Upper lobe of right lung (tissue), 1 donor: Measurements from ENCODE around the gene SFMBT2. TPM values are rescaled to one million over a fixed set of nuclear protein-coding genes. Genes with fewer than 3 reads are reported as not detected.

Experiments used
- ATAC-seq: fragments of 200-7000 bp; cut with Tn5 transposase; one replicate; pipeline ENCODE4 v1.9.1; 2020; ENCODE audit warnings: mild to moderate bottlenecking, moderate library complexity
- DNase-seq: peaks from one replicate; pipeline ENCODE4 v3.0.0-alpha.2; 2020
- H3K27ac ChIP-seq: fragments of 200-600 bp; one replicate; pipeline ENCODE4 v1.8.0; 2022
- H3K27me3 ChIP-seq: fragments of 200-600 bp; one replicate; pipeline ENCODE4 v1.8.0; 2022; ENCODE audit warnings: mild to moderate bottlenecking
- H3K36me3 ChIP-seq: fragments of 200-600 bp; one replicate; pipeline ENCODE4 v1.8.0; 2022
- H3K4me1 ChIP-seq: fragments of 200-600 bp; one replicate; pipeline ENCODE4 v1.8.0; 2022
- H3K4me3 ChIP-seq: fragments of 200-600 bp; one replicate; pipeline ENCODE4 v1.8.0; 2022; ENCODE audit warnings: mild to moderate bottlenecking
- H3K9me3 ChIP-seq: fragments of 200-600 bp; one replicate; pipeline ENCODE4 v1.8.0; 2022
- intact Hi-C: fragments of 100-400 bp; cut with DNase I; formaldehyde crosslinking; loops from one replicate; pipeline ENCODE4 v1.11.0; 2022
- total RNA-seq: library from RNA; stranded (reverse); fragmentation: NEBNext Ultra II Directional; extraction: Animal tissue kit (Norgen Biotek cat#: 25700); gene quantifications from one replicate; pipeline ENCODE4 v1.2.1, GENCODE V29; 2021
- TF ChIP-seq, protein P1 (sequence below): fragments of 200-600 bp; IDR thresholded peaks from one replicate; pipeline ENCODE4 v1.8.0; 2022; ENCODE audit warnings: antibody characterized with exemption
- donor health status: DM: no; HTN: yes; CAD: no; lungs with severe emphysema.

The SFMBT2 gene
- total RNA-seq, 1 donor from 2014 or later = 16.1 TPM

DNA sequence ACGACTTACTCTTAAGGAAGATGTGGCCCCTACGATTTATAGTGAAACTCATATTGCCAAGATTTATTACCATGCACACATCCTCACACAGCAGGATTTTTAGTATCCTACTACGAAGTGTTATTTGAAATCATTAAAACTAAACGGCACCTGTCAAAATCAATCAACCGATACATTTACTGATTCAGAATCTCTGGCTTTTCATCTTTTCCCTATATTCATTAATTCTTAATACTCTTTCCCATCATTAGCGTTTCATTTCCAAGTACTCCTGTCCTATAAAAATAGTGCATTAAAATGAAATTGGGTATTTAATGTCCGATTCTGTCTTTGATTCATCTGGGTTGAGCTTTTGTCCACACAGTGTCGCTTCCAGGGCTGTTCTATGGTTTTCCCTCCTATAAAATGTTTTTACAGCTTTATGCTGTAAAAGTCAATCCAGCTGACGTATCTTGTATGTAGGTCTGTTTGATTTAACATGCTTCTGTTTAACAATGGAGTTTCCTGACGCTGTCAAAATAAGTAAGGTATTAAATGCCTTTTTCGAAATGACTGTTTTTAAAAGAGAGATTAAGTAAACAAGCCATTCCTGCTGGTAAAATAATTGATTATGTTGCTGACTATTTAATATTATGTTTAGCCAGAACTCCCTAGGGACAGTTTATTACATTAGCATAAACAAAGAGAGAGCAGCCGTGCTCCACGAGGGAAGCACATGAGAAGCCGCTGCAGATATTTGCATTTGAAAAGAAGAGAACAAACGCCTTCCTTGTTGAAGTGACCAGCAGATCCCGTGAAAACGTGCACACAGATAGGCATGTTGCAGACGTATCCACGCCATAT is 22.3 kb upstream of the SFMBT2 start:
- TF ChIP-seq, protein P1, sequence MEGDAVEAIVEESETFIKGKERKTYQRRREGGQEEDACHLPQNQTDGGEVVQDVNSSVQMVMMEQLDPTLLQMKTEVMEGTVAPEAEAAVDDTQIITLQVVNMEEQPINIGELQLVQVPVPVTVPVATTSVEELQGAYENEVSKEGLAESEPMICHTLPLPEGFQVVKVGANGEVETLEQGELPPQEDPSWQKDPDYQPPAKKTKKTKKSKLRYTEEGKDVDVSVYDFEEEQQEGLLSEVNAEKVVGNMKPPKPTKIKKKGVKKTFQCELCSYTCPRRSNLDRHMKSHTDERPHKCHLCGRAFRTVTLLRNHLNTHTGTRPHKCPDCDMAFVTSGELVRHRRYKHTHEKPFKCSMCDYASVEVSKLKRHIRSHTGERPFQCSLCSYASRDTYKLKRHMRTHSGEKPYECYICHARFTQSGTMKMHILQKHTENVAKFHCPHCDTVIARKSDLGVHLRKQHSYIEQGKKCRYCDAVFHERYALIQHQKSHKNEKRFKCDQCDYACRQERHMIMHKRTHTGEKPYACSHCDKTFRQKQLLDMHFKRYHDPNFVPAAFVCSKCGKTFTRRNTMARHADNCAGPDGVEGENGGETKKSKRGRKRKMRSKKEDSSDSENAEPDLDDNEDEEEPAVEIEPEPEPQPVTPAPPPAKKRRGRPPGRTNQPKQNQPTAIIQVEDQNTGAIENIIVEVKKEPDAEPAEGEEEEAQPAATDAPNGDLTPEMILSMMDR = no peak
- H3K27me3 ChIP-seq = peaks cover 4% of the 10 kb centered on the region
- no peak for ATAC-seq

DNA sequence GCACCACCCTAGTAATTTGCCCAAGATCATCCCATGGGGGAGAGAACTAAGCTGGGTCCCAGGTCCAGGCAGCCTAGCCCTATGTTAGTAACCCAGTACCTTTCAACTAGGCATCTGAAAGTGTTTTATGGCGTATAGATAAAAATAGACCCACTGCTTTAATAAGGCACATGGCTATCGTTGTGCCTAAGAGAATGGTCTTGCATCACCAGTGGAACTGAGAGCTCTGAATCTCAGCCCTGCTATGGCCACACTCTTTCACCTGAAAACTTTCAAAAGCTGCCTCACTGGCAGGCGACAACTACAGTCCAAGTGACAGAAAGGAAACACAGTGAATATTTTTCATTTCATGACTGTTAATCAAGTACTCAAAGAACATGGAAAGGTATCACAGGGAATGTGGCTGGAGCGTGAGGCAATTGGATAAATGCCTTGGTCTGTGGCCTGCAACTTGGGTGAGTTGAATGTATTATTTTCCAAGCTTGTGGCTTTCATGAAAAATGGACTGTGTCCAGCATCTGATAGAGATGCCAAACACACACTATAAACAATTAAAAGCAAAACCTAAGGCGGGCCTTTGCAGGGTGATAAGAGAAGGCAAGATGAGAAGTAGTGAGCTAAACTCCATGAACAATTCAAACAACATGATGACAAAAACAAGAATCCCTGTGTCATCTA is 18.0 kb upstream of the SFMBT2 start:
- TF ChIP-seq, protein P1 = no peak
- Histone ChIP-seq H3K4me1 (no peaks in the 10 kb centered on the region), H3K27me3 (peaks cover 4% of the 10 kb centered on the region), H3K27ac (no peak overlapping the region), H3K9me3 (no peaks in the 10 kb centered on the region), H3K36me3 (no peaks in the 10 kb centered on the region), H3K4me3 (no peak overlapping the region)
- ATAC-seq (no peak), DNase-seq (no peak)
- intact Hi-C loops = no loop called here

More for the DNA sequence above, 22.3 kb upstream of the SFMBT2 start:
- intact Hi-C loops = no loop called here
- Histone ChIP-seq H3K36me3 (no peaks in the 10 kb centered on the region), H3K27ac (no peak overlapping the region), H3K4me3 (no peak overlapping the region), H3K9me3 (no peaks in the 10 kb centered on the region), H3K4me1 (no peaks in the 10 kb centered on the region)
- DNase-seq = no peak

DNA sequence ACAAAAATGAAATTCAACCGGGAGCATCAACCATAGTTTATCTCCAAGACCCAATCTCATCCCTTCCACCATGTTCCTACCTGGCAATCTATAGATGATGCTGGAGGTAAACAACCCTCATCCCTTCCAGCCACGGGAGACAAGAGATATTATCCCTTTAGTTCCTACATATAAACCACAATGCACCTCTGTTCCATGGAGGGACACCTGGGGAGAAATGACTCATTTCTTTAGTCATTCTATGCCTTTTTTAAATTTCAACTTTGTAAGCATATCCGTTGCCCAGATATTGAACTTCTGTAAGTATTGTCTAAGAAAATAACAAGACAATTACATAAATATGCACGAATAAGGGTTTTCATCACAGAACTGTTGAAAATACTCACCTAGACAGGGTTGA is 15.5 kb upstream of the SFMBT2 start:
- Histone ChIP-seq H3K4me1 (no peaks in the 10 kb centered on the region), H3K27ac (no peak overlapping the region), H3K4me3 (no peak overlapping the region), H3K36me3 (no peaks in the 10 kb centered on the region), H3K27me3 (no peaks in the 10 kb centered on the region), H3K9me3 (no peaks in the 10 kb centered on the region)
- no peak for DNase-seq
- intact Hi-C loops = no loop called here
- TF ChIP-seq, protein P1 = no peak
- no peak for ATAC-seq

DNA sequence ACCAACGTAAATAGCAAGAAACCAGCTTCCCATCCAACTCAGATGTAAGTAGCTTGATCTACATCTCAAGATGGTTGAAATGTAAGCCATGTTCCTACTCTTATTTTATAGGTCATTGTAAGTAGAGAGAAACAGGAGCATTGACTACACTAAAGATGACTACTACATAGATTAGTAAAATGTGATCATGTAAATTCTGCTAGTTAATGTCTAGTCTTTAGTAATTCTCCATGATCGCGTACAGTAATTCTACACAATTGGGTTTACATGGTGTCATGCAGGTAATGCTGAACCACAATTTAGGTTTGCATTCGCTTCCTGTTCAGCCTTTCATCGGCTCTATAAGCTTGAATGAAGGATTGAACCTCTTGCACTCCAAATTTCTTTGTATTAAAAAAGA is 14.9 kb upstream of the SFMBT2 start:
- ATAC-seq = no peak
- intact Hi-C loops = no loop called here
- Histone ChIP-seq H3K27me3 (no peaks in the 10 kb centered on the region), H3K27ac (no peak overlapping the region), H3K36me3 (no peaks in the 10 kb centered on the region), H3K9me3 (no peaks in the 10 kb centered on the region), H3K4me1 (no peaks in the 10 kb centered on the region), H3K4me3 (no peak overlapping the region)
- DNase-seq = no peak
- TF ChIP-seq, protein P1 = no peak

DNA sequence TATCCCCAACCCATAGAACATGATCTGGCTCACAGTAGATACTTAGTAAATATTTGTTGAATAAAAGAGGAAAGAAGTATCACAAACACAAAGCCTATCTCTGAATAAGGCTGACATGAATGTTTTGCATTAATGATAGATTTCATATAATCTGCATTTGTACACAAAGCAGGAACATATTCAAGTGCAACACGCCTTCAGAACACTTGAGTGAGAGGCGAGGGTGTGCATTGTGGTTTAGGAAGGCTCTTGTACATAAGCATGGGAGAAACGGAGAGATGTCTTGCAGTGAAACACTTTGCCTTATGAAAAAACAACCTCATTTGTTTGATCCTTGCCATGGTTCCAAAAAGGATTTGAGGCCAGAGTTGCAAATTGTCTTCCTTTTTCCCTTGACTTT is 14.1 kb upstream of the SFMBT2 start:
- no peak overlapping the region for H3K4me3 ChIP-seq
- H3K27me3 ChIP-seq = no peaks in the 10 kb centered on the region
- ATAC-seq (no peak), DNase-seq (no peak)
- no peaks in the 10 kb centered on the region for H3K36me3 ChIP-seq
- no peaks in the 10 kb centered on the region for H3K9me3 ChIP-seq
- TF ChIP-seq, protein P1 = no peak
- H3K27ac ChIP-seq = no peak overlapping the region
- intact Hi-C loops = no loop called here
- no peaks in the 10 kb centered on the region for H3K4me1 ChIP-seq
